DOHH2 (cell line): ENCODE measurements around the gene BCL2A1.
A peak's percentile ranks its signal among the peaks of the same experiment; 100 is the strongest.

Experiments used
- H3F3A ChIP-seq: fragments of 200-600 bp; sonication (generic), shearing (Covaris generic); 2 replicates; pipeline ENCODE4 v1.6.0; 2016; ENCODE audit warnings: antibody characterized with exemption, mild to moderate bottlenecking; ENCODE audit not compliant: control insufficient read depth, insufficient read depth
- H3K27ac ChIP-seq: fragments of 200-600 bp; sonication (generic); 2 replicates; pipeline ENCODE4 v1.5.1; 2014; ENCODE audit warnings: low read depth, mild to moderate bottlenecking, low read length, moderate library complexity
- H3K27me3 ChIP-seq: fragments of 200-600 bp; sonication (generic); 2 replicates; pipeline ENCODE4 v1.6.1; 2014; ENCODE audit warnings: mild to moderate bottlenecking, low read length, mixed read lengths; ENCODE audit not compliant: control insufficient read depth
- H3K36me3 ChIP-seq: fragments of 200-600 bp; sonication (generic); 2 replicates; pipeline ENCODE4 v1.6.1; 2014; ENCODE audit warnings: mild to moderate bottlenecking, low read length, moderate library complexity, mixed read lengths; ENCODE audit not compliant: control insufficient read depth
- H3K4me1 ChIP-seq: fragments of 200-600 bp; sonication (generic); 2 replicates; pipeline ENCODE4 v1.6.1; 2014; ENCODE audit warnings: mild to moderate bottlenecking, low read length, mixed read lengths; ENCODE audit not compliant: control insufficient read depth
- H3K4me2 ChIP-seq: fragments of 200-600 bp; sonication (generic); 2 replicates; pipeline ENCODE4 v1.6.0; 2014; ENCODE audit warnings: mild to moderate bottlenecking, low read length, moderate library complexity
- H3K4me3 ChIP-seq: fragments of 200-600 bp; sonication (generic); 2 replicates; pipeline ENCODE4 v1.5.1; 2014; ENCODE audit warnings: mild to moderate bottlenecking, low read length, mixed read lengths
- H3K79me2 ChIP-seq: fragments of 200-600 bp; sonication (generic); 2 replicates; pipeline ENCODE4 v1.6.1; 2014; ENCODE audit warnings: mild to moderate bottlenecking, low read length, mixed read lengths; ENCODE audit not compliant: control insufficient read depth
- H3K9me2 ChIP-seq: fragments of 200-600 bp; sonication (generic); replicated peaks from 2 replicates; pipeline ENCODE4 v1.6.1; 2014; ENCODE audit warnings: mild to moderate bottlenecking, low read length, mixed read lengths; ENCODE audit not compliant: control insufficient read depth
- H3K9me3 ChIP-seq: fragments of 200-600 bp; sonication (generic); 2 replicates; pipeline ENCODE4 v1.6.1; 2014; ENCODE audit warnings: antibody characterized with exemption, low read length, mixed read lengths; ENCODE audit not compliant: control insufficient read depth, insufficient read depth
- H4K20me1 ChIP-seq: fragments of 200-600 bp; sonication (generic); 2 replicates; pipeline ENCODE4 v1.6.0; 2014; ENCODE audit warnings: low read depth, mild to moderate bottlenecking, antibody characterized with exemption, low read length, moderate library complexity; ENCODE audit not compliant: control insufficient read depth, insufficient read depth
- CTCF ChIP-seq: fragments of 200-600 bp; sonication (generic); IDR thresholded peaks from one replicate; pipeline ENCODE4 v1.5.1; 2014; ENCODE audit warnings: antibody characterized with exemption, mild to moderate bottlenecking, low read depth, low read length; ENCODE audit not compliant: poor library complexity, severe bottlenecking
- EZH2phosphoT487 ChIP-seq: fragments of 200-600 bp; sonication (generic); IDR thresholded peaks from 2 replicates; pipeline ENCODE4 v1.6.1; 2017; ENCODE audit warnings: borderline replicate concordance, mild to moderate bottlenecking, antibody characterized with exemption, low read length, moderate library complexity, mixed read lengths

Gene BCL2A1

GRCh38 chr15:79970181-79970580, 815 bp downstream of the BCL2A1 start:
- Histone ChIP-seq H3F3A (peaks cover 20% of the 10 kb centered on the region), H3K36me3 (no peaks in the 10 kb centered on the region), H3K27me3 (no peaks in the 10 kb centered on the region), H3K9me3 (no peaks in the 10 kb centered on the region), H3K27ac (peak overlapping the region; percentile 57), H3K4me1 (peaks cover 71% of the 10 kb centered on the region), H4K20me1 (no peaks in the 10 kb centered on the region), H3K4me3 (peak overlapping the region; percentile 69), H3K9me2 (no peaks in the 10 kb centered on the region), H3K4me2 (peak overlapping the region; percentile 86), H3K79me2 (no peaks in the 10 kb centered on the region)
- TF ChIP-seq EZH2phosphoT487 = no peak
- no peak for TF ChIP-seq CTCF

GRCh38 chr15:79969146-79969545, 1.9 kb downstream of the BCL2A1 start:
- Histone ChIP-seq H3F3A (peaks cover 20% of the 10 kb centered on the region), H4K20me1 (no peaks in the 10 kb centered on the region), H3K9me3 (no peaks in the 10 kb centered on the region), H3K27me3 (no peaks in the 10 kb centered on the region), H3K4me1 (peaks cover 71% of the 10 kb centered on the region), H3K36me3 (no peaks in the 10 kb centered on the region), H3K27ac (no peak overlapping the region), H3K9me2 (no peaks in the 10 kb centered on the region), H3K4me2 (peak overlapping the region; percentile 31), H3K4me3 (peak overlapping the region; percentile 47), H3K79me2 (no peaks in the 10 kb centered on the region)
- TF ChIP-seq CTCF = no peak

- Histone ChIP-seq H3K36me3 (no peaks in the 10 kb centered on the region), H3K27ac (no peak overlapping the region), H4K20me1 (no peaks in the 10 kb centered on the region), H3F3A (peaks cover 21% of the 10 kb centered on the region), H3K27me3 (no peaks in the 10 kb centered on the region), H3K4me2 (peak overlapping the region; percentile 31), H3K4me3 (peak overlapping the region; percentile 12), H3K9me2 (no peaks in the 10 kb centered on the region), H3K79me2 (no peaks in the 10 kb centered on the region), H3K4me1 (peaks cover 59% of the 10 kb centered on the region), H3K9me3 (no peaks in the 10 kb centered on the region)
- TF ChIP-seq EZH2phosphoT487 (no peak), CTCF (no peak)
Measured at GRCh38 chr15:79967298-79968182, 3.5 kb downstream of the BCL2A1 start.
